ENCODE results near the gene HS6ST1. TPM values are rescaled to one million over a fixed set of nuclear protein-coding genes. Genes with fewer than 3 reads are reported as not detected.
A peak's percentile ranks its signal among the peaks of the same experiment; 100 is the strongest.

HS6ST1 gene
- total RNA-seq, 1 donor from 2014 or later = 31.1 TPM

DNA sequence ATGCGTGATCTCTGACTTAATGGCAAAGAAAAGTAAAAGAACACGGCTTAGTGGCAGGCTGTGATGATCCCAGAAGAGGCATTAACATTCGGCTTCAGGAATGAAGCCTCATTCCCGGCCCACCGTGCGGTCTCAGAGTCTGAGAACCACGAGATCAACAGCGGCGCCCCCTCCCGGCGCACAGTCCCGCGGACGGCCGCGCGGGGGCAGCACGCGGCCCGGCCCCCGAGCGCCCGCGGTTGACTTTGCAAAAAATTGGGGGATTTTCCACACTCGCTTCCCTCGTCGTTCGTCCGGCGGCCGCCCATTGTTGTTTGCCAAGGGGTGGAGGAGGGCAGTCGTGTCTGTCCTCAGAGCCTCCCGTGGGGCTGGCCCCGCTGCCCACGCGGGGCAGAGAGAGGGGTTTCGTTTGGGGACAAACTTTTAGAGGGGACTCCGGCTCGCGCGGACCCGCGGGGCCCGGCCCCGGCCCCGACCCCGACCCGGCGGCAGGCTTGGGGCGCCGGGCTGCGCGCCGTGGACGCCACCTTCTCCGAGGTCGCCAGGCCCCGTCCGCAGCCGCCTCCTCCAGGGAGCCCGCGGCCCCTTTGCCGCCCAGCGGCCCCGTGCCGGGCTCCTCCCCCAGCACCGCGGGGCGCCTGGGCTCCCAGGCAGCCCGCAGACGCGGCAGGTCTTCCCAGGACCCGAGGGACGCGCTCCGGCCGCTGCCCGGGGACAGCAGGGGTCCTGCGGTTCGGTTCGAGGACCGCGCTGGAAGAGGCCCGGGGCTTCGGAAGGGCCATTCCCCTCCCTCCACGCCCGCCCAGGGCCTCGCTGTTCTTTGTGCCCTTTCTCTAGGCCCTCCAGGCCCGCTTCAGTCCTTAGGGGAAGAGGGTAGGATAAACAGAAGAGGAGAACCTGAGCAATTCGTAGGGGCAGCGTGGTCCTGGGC, 3.4 kb upstream of the HS6ST1 start:
- peaks cover 5% of the 10 kb centered on the region for H3F3A ChIP-seq (ENCODE audit: low read depth)
- TF ChIP-seq EZH2 (IDR thresholded peaks at IDR 0.05) (no peak), EZH2phosphoT487 (IDR thresholded peaks at IDR 0.05) (no peak)
- TF ChIP-seq, protein P1, sequence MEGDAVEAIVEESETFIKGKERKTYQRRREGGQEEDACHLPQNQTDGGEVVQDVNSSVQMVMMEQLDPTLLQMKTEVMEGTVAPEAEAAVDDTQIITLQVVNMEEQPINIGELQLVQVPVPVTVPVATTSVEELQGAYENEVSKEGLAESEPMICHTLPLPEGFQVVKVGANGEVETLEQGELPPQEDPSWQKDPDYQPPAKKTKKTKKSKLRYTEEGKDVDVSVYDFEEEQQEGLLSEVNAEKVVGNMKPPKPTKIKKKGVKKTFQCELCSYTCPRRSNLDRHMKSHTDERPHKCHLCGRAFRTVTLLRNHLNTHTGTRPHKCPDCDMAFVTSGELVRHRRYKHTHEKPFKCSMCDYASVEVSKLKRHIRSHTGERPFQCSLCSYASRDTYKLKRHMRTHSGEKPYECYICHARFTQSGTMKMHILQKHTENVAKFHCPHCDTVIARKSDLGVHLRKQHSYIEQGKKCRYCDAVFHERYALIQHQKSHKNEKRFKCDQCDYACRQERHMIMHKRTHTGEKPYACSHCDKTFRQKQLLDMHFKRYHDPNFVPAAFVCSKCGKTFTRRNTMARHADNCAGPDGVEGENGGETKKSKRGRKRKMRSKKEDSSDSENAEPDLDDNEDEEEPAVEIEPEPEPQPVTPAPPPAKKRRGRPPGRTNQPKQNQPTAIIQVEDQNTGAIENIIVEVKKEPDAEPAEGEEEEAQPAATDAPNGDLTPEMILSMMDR (IDR thresholded peaks at IDR 0.05) = peak; percentile 94
- peaks cover 8% of the 10 kb centered on the region for H4K20me1 ChIP-seq (ENCODE audit: low read depth)
- Mint-ChIP-seq H3K4me3 (peak overlapping the region; percentile 79), H3K4me1 (peaks cover 36% of the 10 kb centered on the region), H3K27me3 (ENCODE audit: insufficient read depth, low read depth) (peaks cover 13% of the 10 kb centered on the region), H3K36me3 (no peaks in the 10 kb centered on the region), H3K27ac (peak overlapping the region; percentile 62), H3K9me3 (peaks cover 2% of the 10 kb centered on the region)
- peaks cover 8% of the 10 kb centered on the region for H3K79me2 ChIP-seq (ENCODE audit: low read depth)
- H3K27ac ChIP-seq = no peak overlapping the region
- H3K36me3 ChIP-seq = no peaks in the 10 kb centered on the region
- peak overlapping the region; percentile 53 for H3K4me3 ChIP-seq
- H3K9ac ChIP-seq = no peak overlapping the region
- H3K9me3 ChIP-seq (ENCODE audit: low read depth) = no peaks in the 10 kb centered on the region
- peaks cover 28% of the 10 kb centered on the region for H3K27me3 ChIP-seq
- H3K4me2 ChIP-seq = peak overlapping the region; percentile 97
- H2AFZ ChIP-seq (replicated peaks) = peak overlapping the region; percentile 64
- H3K4me1 ChIP-seq = peaks cover 18% of the 10 kb centered on the region
- DNase-seq (ENCODE audit: low spot score) = peak; percentile 94

DNA sequence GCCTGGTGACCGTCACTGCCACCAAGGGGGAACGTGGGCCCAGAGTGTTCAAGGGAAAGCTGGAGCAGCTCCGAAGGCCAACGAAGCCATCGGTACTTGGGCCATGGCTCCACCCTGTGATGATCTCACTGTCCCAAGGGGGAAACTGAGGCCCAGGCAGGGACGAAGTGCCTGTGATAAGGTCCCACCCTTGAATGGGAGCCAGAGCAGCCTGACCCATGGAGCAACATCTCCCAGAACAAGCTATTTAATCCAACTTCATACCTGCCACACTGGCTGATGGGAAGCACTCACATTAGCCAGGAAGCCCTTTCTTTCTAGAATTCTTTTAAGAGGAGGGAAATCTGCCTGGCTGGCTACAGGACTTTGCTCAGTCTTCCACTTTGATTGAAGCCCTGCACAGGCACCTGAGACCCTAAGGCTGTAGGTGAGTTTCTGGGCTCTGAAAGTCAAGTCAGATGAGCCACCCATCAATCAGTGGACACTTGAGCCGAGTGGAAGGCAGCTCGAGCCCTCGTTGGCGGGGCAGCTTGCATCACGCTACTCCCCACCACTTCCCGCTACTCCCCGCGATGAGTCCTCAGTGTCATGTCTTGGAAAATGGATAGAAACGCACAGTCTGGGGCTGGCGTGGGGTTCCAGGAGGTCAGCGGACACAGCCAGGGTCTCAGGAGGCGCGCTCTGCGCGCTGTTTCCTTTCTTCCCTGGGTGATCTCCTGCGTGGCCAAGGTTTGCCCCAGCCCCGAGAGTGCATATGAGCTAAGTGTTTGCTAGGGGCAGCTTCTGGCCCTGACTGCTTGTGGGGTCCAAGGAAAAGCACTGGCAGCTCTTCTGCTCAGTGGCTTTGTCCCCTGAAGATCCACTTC, 2.5 kb upstream of the HS6ST1 start:
- H3K4me3 ChIP-seq = peak overlapping the region; percentile 53
- peaks cover 28% of the 10 kb centered on the region for H3K27me3 ChIP-seq
- TF ChIP-seq EZH2phosphoT487 (IDR thresholded peaks at IDR 0.05) (no peak), EZH2 (IDR thresholded peaks at IDR 0.05) (no peak)
- TF ChIP-seq, protein P1 (IDR thresholded peaks at IDR 0.05) = no peak
- peaks cover 13% of the 10 kb centered on the region for H3K27me3 Mint-ChIP-seq (ENCODE audit: insufficient read depth, low read depth)
- H3K79me2 ChIP-seq (ENCODE audit: low read depth) = peaks cover 17% of the 10 kb centered on the region
- no peaks in the 10 kb centered on the region for H3K36me3 Mint-ChIP-seq
- no peaks in the 10 kb centered on the region for H3K36me3 ChIP-seq
- no peaks in the 10 kb centered on the region for H3K9me3 ChIP-seq (ENCODE audit: low read depth)
- peak overlapping the region; percentile 62 for H3K27ac Mint-ChIP-seq
- peaks cover 17% of the 10 kb centered on the region for H4K20me1 ChIP-seq (ENCODE audit: low read depth)
- H3K4me1 ChIP-seq = peaks cover 27% of the 10 kb centered on the region
- H3K4me1 Mint-ChIP-seq = peaks cover 41% of the 10 kb centered on the region
- H2AFZ ChIP-seq (replicated peaks) = no peak overlapping the region
- peak overlapping the region; percentile 79 for H3K4me3 Mint-ChIP-seq
- no peak overlapping the region for H3K27ac ChIP-seq
- peaks cover 5% of the 10 kb centered on the region for H3F3A ChIP-seq (ENCODE audit: low read depth)
- peaks cover 2% of the 10 kb centered on the region for H3K9me3 Mint-ChIP-seq
- H3K4me2 ChIP-seq = peak overlapping the region; percentile 97
- H3K9ac ChIP-seq = no peak overlapping the region
- peak; percentile 35 for DNase-seq (ENCODE audit: low spot score)

DNA sequence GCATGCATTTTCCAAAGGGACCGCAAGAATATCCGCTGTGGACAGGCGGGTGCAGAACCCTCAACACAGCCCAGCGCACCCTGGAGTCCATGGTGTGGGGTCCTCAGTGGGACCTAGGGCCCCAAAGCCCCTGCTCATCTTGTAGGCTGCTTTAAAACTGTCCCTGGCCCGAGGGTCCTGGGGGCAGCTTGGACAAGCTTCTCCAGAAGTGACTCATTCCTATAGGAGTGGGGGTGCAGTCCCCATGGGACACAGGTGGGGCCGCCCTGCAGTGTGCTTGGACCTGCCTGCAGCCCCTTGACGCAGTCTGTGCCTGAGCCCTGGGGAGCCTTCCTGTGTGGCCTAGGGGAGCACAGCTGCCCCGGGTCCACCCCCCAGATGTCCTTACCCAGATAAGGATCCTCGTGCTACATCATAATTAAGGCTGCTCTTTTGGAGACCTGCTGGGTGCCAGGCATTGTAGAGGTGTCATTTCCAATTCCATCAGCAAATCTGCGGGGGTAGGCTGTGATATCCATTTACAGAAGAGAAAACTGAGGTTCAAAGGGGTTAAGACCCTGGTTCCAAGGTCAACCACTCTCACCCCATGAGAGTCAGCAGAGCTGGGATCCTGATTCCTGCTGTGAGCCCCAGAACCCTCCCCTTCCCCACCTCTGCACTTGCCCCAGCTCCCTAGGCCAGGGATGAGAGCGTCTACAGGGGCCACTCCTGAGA, 1.7 kb upstream of the HS6ST1 start:
- no peak for DNase-seq (ENCODE audit: low spot score)
- H3K36me3 Mint-ChIP-seq = peaks cover 2% of the 10 kb centered on the region
- Histone ChIP-seq H2AFZ (replicated peaks) (no peak overlapping the region), H3K4me3 (no peak overlapping the region), H3F3A (ENCODE audit: low read depth) (peaks cover 5% of the 10 kb centered on the region), H4K20me1 (ENCODE audit: low read depth) (peaks cover 25% of the 10 kb centered on the region), H3K36me3 (no peaks in the 10 kb centered on the region), H3K9me3 (ENCODE audit: low read depth) (no peaks in the 10 kb centered on the region), H3K4me2 (no peak overlapping the region), H3K27ac (no peak overlapping the region), H3K4me1 (peaks cover 35% of the 10 kb centered on the region), H3K9ac (no peak overlapping the region), H3K27me3 (peaks cover 28% of the 10 kb centered on the region), H3K79me2 (ENCODE audit: low read depth) (peaks cover 25% of the 10 kb centered on the region)
- H3K27ac Mint-ChIP-seq = peak overlapping the region; percentile 18
- peaks cover 2% of the 10 kb centered on the region for H3K9me3 Mint-ChIP-seq
- TF ChIP-seq EZH2 (IDR thresholded peaks at IDR 0.05) (no peak), EZH2phosphoT487 (IDR thresholded peaks at IDR 0.05) (no peak)
- TF ChIP-seq, protein P1 (IDR thresholded peaks at IDR 0.05) = no peak
- peaks cover 40% of the 10 kb centered on the region for H3K4me1 Mint-ChIP-seq
- H3K4me3 Mint-ChIP-seq = peak overlapping the region; percentile 53
- peaks cover 13% of the 10 kb centered on the region for H3K27me3 Mint-ChIP-seq (ENCODE audit: insufficient read depth, low read depth)

Measured in neural progenitor cell (in vitro differentiated cells).